ENCODE results near the gene RHBG.
A peak's percentile ranks its signal among the peaks of the same experiment; 100 is the strongest.

The RHBG gene

GRCh38 chr1:156383023-156383422, 14.0 kb downstream of the RHBG start:
- Histone ChIP-seq H3K9me3 (ENCODE audit: insufficient read depth, low read length, severe bottlenecking) (no peaks in the 10 kb centered on the region), H3K79me2 (ENCODE audit: insufficient read depth, low read length) (no peaks in the 10 kb centered on the region), H3K4me3 (ENCODE audit: low read depth in 1 of 2, low read length in 2 of 2) (no peak overlapping the region), H3K9ac (ENCODE audit: low read depth, low read length) (no peak overlapping the region), H3K36me3 (ENCODE audit: insufficient read depth, low read length) (no peaks in the 10 kb centered on the region), H4K20me1 (ENCODE audit: insufficient read depth, low read length) (no peaks in the 10 kb centered on the region), H3K4me1 (ENCODE audit: insufficient read depth, low read length) (peaks cover 8% of the 10 kb centered on the region), H3K27ac (ENCODE audit: low read length) (no peak overlapping the region), H2AFZ (ENCODE audit: low read depth, low read length) (no peak overlapping the region), H3K4me2 (ENCODE audit: insufficient read depth, low read length) (no peak overlapping the region), H3K27me3 (ENCODE audit: insufficient read depth, low read length, poor library complexity) (no peaks in the 10 kb centered on the region)
- ATAC-seq (ENCODE audit: insufficient read depth, low read depth) (peak; percentile 91), DNase-seq (peak; percentile 74)
- TF ChIP-seq CTCF (IDR thresholded peaks at IDR 0.05; ENCODE audit: borderline replicate concordance, extremely low read depth, low read length, poor library complexity, severe bottlenecking) (peak; percentile 88), EZH2 (IDR thresholded peaks at IDR 0.05; ENCODE audit: borderline replicate concordance, low read depth, low read length, severe bottlenecking) (no peak)

- Histone ChIP-seq H3K4me3 (ENCODE audit: low read depth in 1 of 2, low read length in 2 of 2) (no peak overlapping the region), H4K20me1 (ENCODE audit: insufficient read depth, low read length) (no peaks in the 10 kb centered on the region), H3K79me2 (ENCODE audit: insufficient read depth, low read length) (no peaks in the 10 kb centered on the region), H3K27ac (ENCODE audit: low read length) (no peak overlapping the region), H3K9me3 (ENCODE audit: insufficient read depth, low read length, severe bottlenecking) (no peaks in the 10 kb centered on the region), H2AFZ (ENCODE audit: low read depth, low read length) (0 out of 2 replicates have a peak overlapping the region, but pooled peaks have one; percentile 10), H3K4me1 (ENCODE audit: insufficient read depth, low read length) (peaks cover 8% of the 10 kb centered on the region), H3K9ac (ENCODE audit: low read depth, low read length) (no peak overlapping the region), H3K27me3 (ENCODE audit: insufficient read depth, low read length, poor library complexity) (no peaks in the 10 kb centered on the region), H3K36me3 (ENCODE audit: insufficient read depth, low read length) (no peaks in the 10 kb centered on the region), H3K4me2 (ENCODE audit: insufficient read depth, low read length) (no peak overlapping the region)
- DNase-seq (no peak), ATAC-seq (ENCODE audit: insufficient read depth, low read depth) (no peak)
- TF ChIP-seq CTCF (IDR thresholded peaks at IDR 0.05; ENCODE audit: borderline replicate concordance, extremely low read depth, low read length, poor library complexity, severe bottlenecking): no peak
- TF ChIP-seq EZH2 (IDR thresholded peaks at IDR 0.05; ENCODE audit: borderline replicate concordance, low read depth, low read length, severe bottlenecking): no peak
These were observed 15.0 kb downstream of the RHBG start for GRCh38 chr1:156384007-156384406.

- Histone ChIP-seq H3K36me3 (ENCODE audit: insufficient read depth, low read length) (no peaks in the 10 kb centered on the region), H2AFZ (ENCODE audit: low read depth, low read length) (no peak overlapping the region)
These were observed 15.6 kb downstream of the RHBG start for GRCh38 chr1:156384658-156385057.

More at GRCh38 chr1:156384658-156385057, 15.6 kb downstream of the RHBG start:
- no peaks in the 10 kb centered on the region for H3K79me2 ChIP-seq (ENCODE audit: insufficient read depth, low read length)
- no peak overlapping the region for H3K27ac ChIP-seq (ENCODE audit: low read length)
- H3K27me3 ChIP-seq (ENCODE audit: insufficient read depth, low read length, poor library complexity): no peaks in the 10 kb centered on the region
- H4K20me1 ChIP-seq (ENCODE audit: insufficient read depth, low read length): no peaks in the 10 kb centered on the region
- H3K9me3 ChIP-seq (ENCODE audit: insufficient read depth, low read length, severe bottlenecking): no peaks in the 10 kb centered on the region
- H3K4me3 ChIP-seq (ENCODE audit: low read depth in 1 of 2, low read length in 2 of 2): no peak overlapping the region
- ATAC-seq (ENCODE audit: insufficient read depth, low read depth): no peak
- no peak overlapping the region for H3K4me2 ChIP-seq (ENCODE audit: insufficient read depth, low read length)
- no peak overlapping the region for H3K9ac ChIP-seq (ENCODE audit: low read depth, low read length)
- TF ChIP-seq CTCF (IDR thresholded peaks at IDR 0.05; ENCODE audit: borderline replicate concordance, extremely low read depth, low read length, poor library complexity, severe bottlenecking) (no peak), EZH2 (IDR thresholded peaks at IDR 0.05; ENCODE audit: borderline replicate concordance, low read depth, low read length, severe bottlenecking) (no peak)
- peaks cover 8% of the 10 kb centered on the region for H3K4me1 ChIP-seq (ENCODE audit: insufficient read depth, low read length)
- DNase-seq: no peak
